Uterus (tissue), 2 donors: ENCODE results near the gene GIT1.

Experiments used
- POLR2A ChIP-seq, 2 donors: fragments of 450-650 bp; IDR thresholded peaks; one replicate each; pipeline ENCODE4 v1.6.1; 2016; ENCODE audit warnings: antibody characterized with exemption in 2 of 2, mild to moderate bottlenecking in 1 of 2, moderate library complexity in 1 of 2
- TF ChIP-seq, protein P1 (sequence below), 4 experiments: fragments of 200-600 bp in 2 of 4; fragments of 450-650 bp in 2 of 4; sonication (generic) in 2 of 4; IDR thresholded peaks; one replicate each; pipeline ENCODE4 v1.5.1; 2016 to 2019; ENCODE audit warnings: antibody characterized with exemption in 4 of 4, mild to moderate bottlenecking in 2 of 4, moderate library complexity in 1 of 4

DNA sequence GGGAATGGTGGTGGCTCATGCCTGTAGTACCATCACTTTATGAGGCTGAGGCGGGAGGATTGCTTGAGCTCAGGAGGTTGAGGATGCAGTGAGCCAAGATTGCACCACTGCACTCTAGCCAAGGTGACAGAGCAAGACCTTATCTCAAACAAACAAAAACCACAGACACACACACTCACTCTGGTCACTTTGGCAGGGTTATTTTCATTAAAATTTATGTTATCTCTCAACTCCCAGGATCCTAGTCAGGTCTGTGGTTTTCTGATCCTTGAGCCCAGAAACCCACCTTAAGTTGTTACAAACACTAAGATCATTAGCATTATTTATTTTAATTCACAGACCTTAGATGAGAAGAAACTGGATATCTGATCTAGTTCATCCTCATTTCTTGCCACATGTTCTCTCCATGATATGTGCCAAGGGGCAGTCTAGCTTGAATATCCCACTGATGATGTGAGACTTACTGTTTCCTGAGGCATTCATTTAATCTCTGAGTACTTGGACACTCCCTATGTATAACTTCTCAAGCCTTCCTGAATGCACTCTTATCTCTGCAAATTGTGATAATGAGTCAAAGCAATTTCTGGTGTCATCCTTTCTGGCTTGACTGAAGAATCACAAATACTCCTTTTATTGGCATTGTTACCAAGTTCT lies 32.2 kb downstream of the GIT1 start:
- TF ChIP-seq, protein P1, sequence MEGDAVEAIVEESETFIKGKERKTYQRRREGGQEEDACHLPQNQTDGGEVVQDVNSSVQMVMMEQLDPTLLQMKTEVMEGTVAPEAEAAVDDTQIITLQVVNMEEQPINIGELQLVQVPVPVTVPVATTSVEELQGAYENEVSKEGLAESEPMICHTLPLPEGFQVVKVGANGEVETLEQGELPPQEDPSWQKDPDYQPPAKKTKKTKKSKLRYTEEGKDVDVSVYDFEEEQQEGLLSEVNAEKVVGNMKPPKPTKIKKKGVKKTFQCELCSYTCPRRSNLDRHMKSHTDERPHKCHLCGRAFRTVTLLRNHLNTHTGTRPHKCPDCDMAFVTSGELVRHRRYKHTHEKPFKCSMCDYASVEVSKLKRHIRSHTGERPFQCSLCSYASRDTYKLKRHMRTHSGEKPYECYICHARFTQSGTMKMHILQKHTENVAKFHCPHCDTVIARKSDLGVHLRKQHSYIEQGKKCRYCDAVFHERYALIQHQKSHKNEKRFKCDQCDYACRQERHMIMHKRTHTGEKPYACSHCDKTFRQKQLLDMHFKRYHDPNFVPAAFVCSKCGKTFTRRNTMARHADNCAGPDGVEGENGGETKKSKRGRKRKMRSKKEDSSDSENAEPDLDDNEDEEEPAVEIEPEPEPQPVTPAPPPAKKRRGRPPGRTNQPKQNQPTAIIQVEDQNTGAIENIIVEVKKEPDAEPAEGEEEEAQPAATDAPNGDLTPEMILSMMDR (IDR thresholded peaks at IDR 0.05) = no peak
- no peak for TF ChIP-seq POLR2A (IDR thresholded peaks at IDR 0.05)
